GM12878 (cell line): ENCODE measurements around the gene IPO11. TPM values are rescaled to one million over a fixed set of nuclear protein-coding genes. Genes with fewer than 3 reads are reported as not detected.

Source experiments
- ATAC-seq: fragments of 200-7000 bp; cut with Tn5 transposase; 3 replicates; pipeline ENCODE4 v1.9.1; 2020; ENCODE audit warnings: mild to moderate bottlenecking, moderate library complexity
- BruUV-seq: library from RNA; stranded (reverse); fragments of 400-500 nt; replicated peaks from 2 replicates; lab custom pipeline; 2021; lab: Mats Ljungman, UMichigan
- CTCF ChIA-PET: fragments of 300-600 bp; sonication (Branson Sonifier 250); formaldehyde crosslinking; extraction: SDS; loops from one replicate; lab custom pipeline; 2021; ENCODE audit warnings: inconsistent platforms; lab: Yijun Ruan, JAX
- POLR2A ChIA-PET: fragments of 350-600 bp; formaldehyde crosslinking; extraction: SDS; loops from one replicate; lab custom pipeline; 2021; ENCODE audit warnings: inconsistent platforms; lab: Charles Lee
- RAD21 ChIA-PET: fragments of 300-600 bp; sonication (Branson Sonifier 250); formaldehyde crosslinking; loops from one replicate; lab custom pipeline; 2023; ENCODE audit warnings: antibody characterized with exemption; ENCODE audit not compliant: unreplicated experiment; lab: Charles Lee
- SMC1A ChIA-PET: fragments of 300-600 bp; sonication (Branson Sonifier 250); formaldehyde crosslinking; loops from one replicate; lab custom pipeline; 2023; ENCODE audit not compliant: unreplicated experiment, uncharacterized antibody; lab: Charles Lee
- DNase-seq: peaks from one replicate; pipeline ENCODE4 v3.0.0-alpha.2; 2011; ENCODE audit warnings: low read depth, low spot score
- FAIRE-seq: peaks from 3 replicates; lab custom pipeline; 2011; peaks lifted over from hg19 to GRCh38; lab: Jason Lieb, UNC
- H2AFZ ChIP-seq: 2 replicates; pipeline ENCODE4 v1.6.0; 2011; ENCODE audit warnings: low read depth, low read length, control low read depth; ENCODE audit not compliant: control insufficient read depth
- H3K27ac ChIP-seq: 2 replicates; pipeline ENCODE4 v1.5.1; 2011; ENCODE audit warnings: control low read depth; ENCODE audit not compliant: control insufficient read depth, insufficient read depth
- H3K27me3 ChIP-seq, 2 experiments: replicated peaks in 1 of 2; 2 replicates each; pipeline versions ENCODE4 v1.6.0 to v1.6.1; 2011; ENCODE audit warnings: low read length in 1 of 2; ENCODE audit not compliant: control insufficient read depth in 2 of 2, insufficient read depth in 2 of 2
- H3K36me3 ChIP-seq, 2 experiments: 2 replicates each; pipeline ENCODE4 v1.5.1; 2011; ENCODE audit warnings: low read length in 1 of 2; ENCODE audit not compliant: control insufficient read depth in 2 of 2, insufficient read depth in 2 of 2
- H3K4me1 ChIP-seq: 2 replicates; pipeline ENCODE4 v1.6.1; 2011; ENCODE audit warnings: mild to moderate bottlenecking, low read length, moderate library complexity, mixed read lengths; ENCODE audit not compliant: control insufficient read depth, insufficient read depth
- H3K4me2 ChIP-seq: 2 replicates; pipeline ENCODE4 v1.6.0; 2011; ENCODE audit warnings: control low read depth; ENCODE audit not compliant: control insufficient read depth, insufficient read depth
- H3K4me3 ChIP-seq: fragments of 200-600 bp; sonication (generic); 2 replicates; pipeline ENCODE4 v1.5.1; 2016
- H3K79me2 ChIP-seq: 2 replicates; pipeline ENCODE4 v1.6.0; 2011; ENCODE audit warnings: low read length; ENCODE audit not compliant: control insufficient read depth, insufficient read depth
- H3K9ac ChIP-seq: 2 replicates; pipeline ENCODE4 v1.8.0; 2011; ENCODE audit warnings: low read length, control low read depth, mixed read lengths; ENCODE audit not compliant: control insufficient read depth, insufficient read depth
- H3K9me3 ChIP-seq: replicated peaks from 3 replicates; pipeline ENCODE4 v1.5.1; 2011; ENCODE audit warnings: mild to moderate bottlenecking, low read length; ENCODE audit not compliant: control insufficient read depth, insufficient read depth
- H4K20me1 ChIP-seq: 2 replicates; pipeline ENCODE4 v1.6.0; 2011; ENCODE audit not compliant: control insufficient read depth, insufficient read depth
- ATF7 ChIP-seq: fragments of 450-650 bp; IDR thresholded peaks from 2 replicates; pipeline ENCODE4 v1.6.1; 2016; ENCODE audit warnings: low read depth, mild to moderate bottlenecking
- CBX3 ChIP-seq: fragments of 200-600 bp; sonication (generic); IDR thresholded peaks from 2 replicates; pipeline ENCODE4 v1.6.1; 2016; ENCODE audit warnings: low read depth, borderline replicate concordance
- E2F4 ChIP-seq: IDR thresholded peaks from 2 replicates; pipeline ENCODE4 v1.6.1; 2012; ENCODE audit warnings: low read depth, low read length, improper control_type of control experiment
- E2F8 ChIP-seq: fragments of 450-650 bp; IDR thresholded peaks from 2 replicates; pipeline ENCODE4 v1.6.1; 2018; ENCODE audit warnings: mild to moderate bottlenecking, low read depth, moderate library complexity; ENCODE audit not compliant: partially characterized antibody
- ESRRA ChIP-seq: IDR thresholded peaks from 2 replicates; pipeline ENCODE4 v1.6.1; 2012; ENCODE audit warnings: mild to moderate bottlenecking, low read length, improper control_type of control experiment
- JUND ChIP-seq: IDR thresholded peaks from 2 replicates; pipeline ENCODE4 v1.6.1; 2012; ENCODE audit warnings: low read depth, mild to moderate bottlenecking, low read length, improper control_type of control experiment, moderate library complexity
- NR2C2 ChIP-seq: IDR thresholded peaks from 2 replicates; pipeline ENCODE4 v1.6.1; 2011; ENCODE audit warnings: borderline replicate concordance, low read depth; ENCODE audit not compliant: control insufficient read depth, insufficient read length
- PAX5 ChIP-seq: IDR thresholded peaks from 2 replicates; pipeline ENCODE4 v1.6.1; 2011; ENCODE audit warnings: low read depth, low read length, borderline replicate concordance
- RUNX3 ChIP-seq: IDR thresholded peaks from 2 replicates; pipeline ENCODE4 v1.6.1; 2012; ENCODE audit warnings: low read length, inconsistent platforms
- SUZ12 ChIP-seq: fragments of 200-600 bp; sonication (generic); IDR thresholded peaks from one replicate; pipeline ENCODE4 v1.6.1; 2018; ENCODE audit warnings: antibody characterized with exemption, mild to moderate bottlenecking; ENCODE audit not compliant: unreplicated experiment
- USF1 ChIP-seq: IDR thresholded peaks from 2 replicates; pipeline ENCODE4 v1.6.1; 2011; ENCODE audit warnings: borderline replicate concordance, low read depth, mild to moderate bottlenecking, moderate library complexity, mixed read lengths, low read length; ENCODE audit not compliant: insufficient read depth; ENCODE audit errors: extremely low read length
- ZBTB40 ChIP-seq: fragments of 450-650 bp; IDR thresholded peaks from 2 replicates; pipeline ENCODE4 v1.6.1; 2016; ENCODE audit warnings: mild to moderate bottlenecking, moderate library complexity, borderline replicate concordance
- ZNF384 ChIP-seq: IDR thresholded peaks from 2 replicates; pipeline ENCODE4 v1.6.1; 2012; ENCODE audit warnings: low read depth, mild to moderate bottlenecking, low read length, improper control_type of control experiment, borderline replicate concordance
- WGBS: methylation state at CpG from one replicate; pipeline ENCODE4 v1.1.6; 2016; ENCODE audit warnings: low lambda C conversion rate; ENCODE audit not compliant: insufficient replicate concordance, insufficient coverage; ENCODE audit errors: missing lambda C conversion rate; 5-methylcytosine and 5-hydroxymethylcytosine counted together
- in situ Hi-C: fragments of 300-500 bp; cut with MboI; formaldehyde crosslinking; loops from 9 replicates; pipeline ENCODE4 v1.14.3; 2018; ENCODE audit warnings: mixed read lengths
- intact Hi-C: fragments of 100-400 bp; cut with micrococcal nuclease; formaldehyde crosslinking; loops from one replicate; pipeline ENCODE4 v1.14.2; 2022; ENCODE audit not compliant: unreplicated experiment
- polyA plus RNA-seq, 11 experiments: library from polyadenylated mRNA; depleted of rRNA in 4 of 11; unstranded in 6 of 11; stranded (reverse) in 5 of 11; fragments of >200 nt; fragmentation: Nextera tagmentation in 4 of 11; fragmentation: Illumina TruSeq in 1 of 11; extraction: Ambion mirVana in 4 of 11; extraction: Trizol in 1 of 11; gene quantifications; 1 replicate in 1 of 11; 2 replicates in 10 of 11; pipeline versions ENCODE4 v1.2.1 to v1.2.3, GENCODE V29; 2011 to 2016; ENCODE audit warnings: inconsistent platforms in 2 of 11, missing spikeins in 2 of 11, low read depth in 1 of 11
- total RNA-seq, 4 experiments: library from RNA; depleted of rRNA in 3 of 4; stranded (reverse); fragments of >200 nt in 3 of 4; fragmentation: Illumina TruSeq in 1 of 4; extraction: Trizol in 1 of 4; gene quantifications; 2 replicates each; pipeline versions ENCODE4 v1.2.1 to v1.2.3, GENCODE V29; 2013 to 2021

The IPO11 gene
- total and polyA plus RNA-seq, 10 of the 15 experiments (the other 5 are each of a cell fraction or from before 2014, with no cell fraction given), result 14.1 to 49.3 (median 29.8) TPM

- TF ChIP-seq JUND (no peak), ZNF384 (no peak), E2F4 (no peak)
Observed at GRCh38 chr5:62584391-62584790, 171.8 kb downstream of the IPO11 start (continued).

GRCh38 chr5:62585306-62585705, 172.7 kb downstream of the IPO11 start:
- intact Hi-C loops (no loop called here), in situ Hi-C loops (no loop called here)
- Histone ChIP-seq H3K4me2 (no peak overlapping the region), H3K9ac (no peak overlapping the region), H3K4me3 (no peak overlapping the region), H3K79me2 (no peaks in the 10 kb centered on the region), H3K9me3 (no peaks in the 10 kb centered on the region), H3K36me3 (no peaks in the 10 kb centered on the region), H3K27me3 (no peaks in the 10 kb centered on the region), H2AFZ (no peak overlapping the region), H3K4me1 (no peaks in the 10 kb centered on the region)
- ChIA-PET CTCF (no interaction called here), POLR2A (no interaction called here), SMC1A (interaction anchor here (0.9 to 3.6 kb wide), 3 partner anchors 12 to 48 kb away, joined by 3 to 19 read pairs (median 4); no protein-coding TSS in a partner anchor), RAD21 (no interaction called here)
- ATAC-seq (no peak), DNase-seq (no peak), FAIRE-seq (no peak)
- WGBS, result 92% methylated on average over 2 of the region's 2 CpGs
- TF ChIP-seq RUNX3 (no peak), CBX3 (no peak), NR2C2 (no peak), ATF7 (no peak), USF1 (no peak), E2F8 (no peak), SUZ12 (no peak), ZBTB40 (no peak), PAX5 (no peak), ESRRA (no peak)
- TF ChIP-seq, all 136 proteins: peak for 0
- BruUV-seq, result no TSS peak
- Histone ChIP-seq H4K20me1 (no peaks in the 10 kb centered on the region), H3K27ac (no peak overlapping the region)
